ENCODE data around the gene SLC6A17. TPM values are rescaled to one million over a fixed set of nuclear protein-coding genes. Genes with fewer than 3 reads are reported as not detected.

SLC6A17 gene
- total and polyA plus RNA-seq, 7 donors = under 0.01 to 0.83 (median 0.36) TPM; not detected in 2

- WGBS, 2 donors = 87 to 96% methylated on average over 2 of the region's 2 CpGs
- H3K36me3 ChIP-seq = no peaks in the 10 kb centered on the region
- no peaks in the 10 kb centered on the region for H3K4me1 ChIP-seq
- no peaks in the 10 kb centered on the region for H3K9me3 ChIP-seq
- no peak overlapping the region for H3K27ac ChIP-seq
- no peak for DNase-seq
- no peak overlapping the region for H3K4me3 ChIP-seq
- no peaks in the 10 kb centered on the region for H3K27me3 ChIP-seq
- intact Hi-C loops (cut with DNase I) = no loop called here
- TF ChIP-seq POLR2A (IDR thresholded peaks at IDR 0.05) = no peak
- TF ChIP-seq POLR2AphosphoS5 (IDR thresholded peaks at IDR 0.05) = no peak
- TF ChIP-seq EP300 (IDR thresholded peaks at IDR 0.05) = no peak
- no peak for TF ChIP-seq CTCF (IDR thresholded peaks at IDR 0.05)
Measured at GRCh38 chr1:110198746-110199145, 48.5 kb downstream of the SLC6A17 start.

DNA sequence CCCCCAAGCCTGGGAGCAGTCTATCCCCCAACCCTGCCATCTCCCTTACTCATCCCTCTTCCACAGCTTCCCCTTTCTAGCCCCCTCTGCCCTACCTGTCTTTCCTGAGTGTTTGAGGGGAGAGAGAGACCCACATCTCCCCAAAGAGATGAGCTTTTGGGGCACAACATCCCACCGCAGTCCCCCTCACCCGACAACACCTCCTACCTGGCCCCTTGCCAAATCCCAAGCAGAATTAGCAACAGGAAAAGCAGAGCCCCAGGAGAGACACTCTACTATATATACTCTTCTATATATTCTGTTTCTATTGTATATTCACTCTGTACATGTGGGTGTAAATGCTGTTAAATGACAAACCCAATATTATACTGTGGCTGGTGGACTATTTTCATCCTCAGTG is 49.9 kb downstream of the SLC6A17 start:
- intact Hi-C loops (cut with DNase I) = no loop called here
- 41 to 52% methylated on average over 2 of the region's 2 CpGs for WGBS, 2 donors
- H3K4me1 ChIP-seq = no peaks in the 10 kb centered on the region
- H3K9me3 ChIP-seq = no peaks in the 10 kb centered on the region
- H3K36me3 ChIP-seq = no peaks in the 10 kb centered on the region
- H3K4me3 ChIP-seq = no peak overlapping the region
- DNase-seq = no peak
- TF ChIP-seq POLR2AphosphoS5 (IDR thresholded peaks at IDR 0.05) (no peak), EP300 (IDR thresholded peaks at IDR 0.05) (no peak), CTCF (IDR thresholded peaks at IDR 0.05) (no peak)
- no peak overlapping the region for H3K27ac ChIP-seq
- H3K27me3 ChIP-seq = no peaks in the 10 kb centered on the region

DNA sequence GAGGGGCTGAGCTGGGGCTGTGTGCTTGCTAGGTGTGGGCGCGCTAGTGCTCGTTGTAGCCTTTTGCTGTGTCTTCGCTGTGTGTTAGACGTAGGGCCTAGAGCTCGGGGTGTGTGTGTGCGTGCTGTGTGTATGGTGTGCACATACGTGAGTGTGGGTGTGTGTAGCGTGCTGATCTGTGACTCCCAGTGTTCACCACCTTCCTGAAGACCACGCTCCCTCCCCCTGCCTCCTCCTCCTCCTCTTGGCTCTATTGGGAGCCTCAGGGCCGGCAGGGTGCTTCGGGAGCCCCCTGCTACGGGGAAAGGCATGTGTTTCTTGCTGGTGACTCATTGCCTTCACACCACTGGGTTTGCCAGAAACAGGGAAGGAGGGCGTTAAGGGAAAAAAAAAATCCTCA is 50.4 kb downstream of the SLC6A17 start:
- no peak for DNase-seq
- Histone ChIP-seq H3K36me3 (no peaks in the 10 kb centered on the region), H3K27me3 (no peaks in the 10 kb centered on the region), H3K27ac (no peak overlapping the region), H3K9me3 (no peaks in the 10 kb centered on the region), H3K4me1 (no peaks in the 10 kb centered on the region), H3K4me3 (no peak overlapping the region)
- no peak for TF ChIP-seq EP300 (IDR thresholded peaks at IDR 0.05)
- no peak for TF ChIP-seq POLR2AphosphoS5 (IDR thresholded peaks at IDR 0.05)
- TF ChIP-seq CTCF (IDR thresholded peaks at IDR 0.05) = no peak
- no peak for TF ChIP-seq POLR2A (IDR thresholded peaks at IDR 0.05)
- intact Hi-C loops (cut with DNase I) = no loop called here
- WGBS, 2 donors = 82 to 85% methylated on average over 14 of the region's 14 CpGs

DNA sequence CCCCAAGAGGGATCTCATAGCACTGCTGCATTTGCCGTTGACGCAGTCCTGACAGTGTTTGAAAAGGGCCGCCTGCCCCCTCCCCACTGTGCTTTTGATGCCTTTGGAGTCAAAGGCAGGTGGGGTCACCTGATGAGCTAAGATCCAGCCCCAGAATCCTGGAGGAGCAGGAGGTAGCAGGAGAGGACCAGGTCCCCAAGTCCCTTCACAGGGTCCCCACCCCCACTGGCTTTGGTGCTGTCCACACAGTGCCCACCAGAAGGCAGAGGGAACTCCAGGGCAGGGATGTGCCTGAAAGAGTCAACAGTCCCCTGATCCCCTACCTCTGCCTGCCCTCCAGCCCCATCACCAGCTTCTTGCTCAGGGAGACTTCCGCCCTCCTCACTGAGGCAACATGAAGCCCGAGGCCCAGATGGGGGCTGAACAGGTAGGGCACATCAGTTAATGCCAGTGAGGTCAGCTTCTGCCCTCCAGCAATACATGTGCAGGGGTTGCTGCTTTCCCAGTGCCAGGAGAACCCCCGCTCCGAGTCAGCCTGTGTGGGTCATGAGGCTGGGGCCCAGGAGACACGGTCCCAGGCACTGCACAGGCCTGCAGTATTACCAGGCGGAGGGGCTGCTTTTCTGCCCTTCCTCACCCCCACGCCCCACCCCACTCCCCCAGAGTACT is 51.0 kb downstream of the SLC6A17 start:
- Histone ChIP-seq H3K27me3 (no peaks in the 10 kb centered on the region), H3K4me1 (no peaks in the 10 kb centered on the region), H3K36me3 (no peaks in the 10 kb centered on the region), H3K27ac (no peak overlapping the region), H3K4me3 (no peak overlapping the region), H3K9me3 (no peaks in the 10 kb centered on the region)
- WGBS, 2 donors = 89 to 92% methylated on average over 10 of the region's 10 CpGs
- no peak for DNase-seq
- TF ChIP-seq EP300 (IDR thresholded peaks at IDR 0.05) (no peak), CTCF (IDR thresholded peaks at IDR 0.05) (no peak), POLR2AphosphoS5 (IDR thresholded peaks at IDR 0.05) (no peak), POLR2A (IDR thresholded peaks at IDR 0.05) (no peak)
- intact Hi-C loops (cut with DNase I) = no loop called here
